NT2/D1 (cell line): ENCODE results near the gene ADAM23.

Source experiments
- YY1 ChIP-seq: IDR thresholded peaks from 2 replicates; pipeline ENCODE4 v1.6.1; 2011; ENCODE audit not compliant: insufficient read length, insufficient read depth
- ZNF274 ChIP-seq: IDR thresholded peaks from 2 replicates; pipeline ENCODE4 v1.6.1; 2011; ENCODE audit warnings: mild to moderate bottlenecking, low read depth, low read length

GRCh38 chr2:206428783-206429182, 14.5 kb upstream of the ADAM23 start:
- TF ChIP-seq ZNF274 = no peak
- no peak for TF ChIP-seq YY1
